HG02938 (cell line): ENCODE measurements around the gene PHF14.
"Not testable (repeated sequence)": the region's sequence is repeated elsewhere in the genome, so short reads cannot be mapped to it uniquely, and the experiment has no call there.

Experiments
- ATAC-seq: cut with Tn5 transposase; IDR thresholded peaks from one replicate; pipeline ENCODE4 v1.9.1; 2021; ENCODE audit warnings: mild to moderate bottlenecking, moderate library complexity; ENCODE audit not compliant: unreplicated experiment

The PHF14 gene

DNA sequence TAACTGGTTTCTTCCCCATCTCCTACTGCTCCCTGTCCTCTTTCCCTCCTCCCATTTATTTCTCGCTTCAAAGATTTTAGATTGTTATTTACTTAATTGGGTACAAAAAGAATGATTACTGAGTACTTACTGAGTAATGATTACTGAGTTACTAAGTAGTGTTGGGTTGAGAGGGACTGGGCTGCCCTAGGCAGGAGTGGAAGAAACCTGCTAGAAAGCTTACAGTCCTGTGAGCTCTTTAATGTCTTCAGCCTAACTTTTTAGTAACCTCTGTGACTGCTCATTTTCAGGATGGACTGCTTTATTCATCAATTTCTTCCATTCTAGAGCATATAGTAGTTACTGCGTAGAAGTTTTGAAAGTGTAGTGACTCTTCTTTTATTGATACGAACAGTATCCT is 7.6 kb downstream of the PHF14 start:
- ATAC-seq, result no peak

DNA sequence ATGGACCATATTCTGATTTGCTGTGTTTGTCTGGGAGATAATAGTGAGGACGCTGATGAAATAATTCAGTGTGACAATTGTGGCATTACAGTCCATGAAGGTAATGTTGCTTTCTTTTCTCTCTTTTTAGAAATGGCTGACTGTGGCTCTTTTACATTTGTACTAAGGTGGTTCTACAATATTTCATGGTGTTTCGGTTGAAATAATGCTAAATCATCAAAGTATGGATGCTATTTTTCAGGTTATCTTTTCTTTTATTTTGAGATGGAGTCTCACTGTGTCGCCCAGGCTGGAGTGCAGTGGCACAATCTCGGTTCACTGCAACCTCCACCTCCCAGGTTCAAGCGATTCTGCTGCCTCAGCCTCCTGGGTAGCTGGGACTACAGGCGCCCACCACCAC is 17.1 kb downstream of the PHF14 start:
- ATAC-seq, result not testable (repeated sequence)

DNA sequence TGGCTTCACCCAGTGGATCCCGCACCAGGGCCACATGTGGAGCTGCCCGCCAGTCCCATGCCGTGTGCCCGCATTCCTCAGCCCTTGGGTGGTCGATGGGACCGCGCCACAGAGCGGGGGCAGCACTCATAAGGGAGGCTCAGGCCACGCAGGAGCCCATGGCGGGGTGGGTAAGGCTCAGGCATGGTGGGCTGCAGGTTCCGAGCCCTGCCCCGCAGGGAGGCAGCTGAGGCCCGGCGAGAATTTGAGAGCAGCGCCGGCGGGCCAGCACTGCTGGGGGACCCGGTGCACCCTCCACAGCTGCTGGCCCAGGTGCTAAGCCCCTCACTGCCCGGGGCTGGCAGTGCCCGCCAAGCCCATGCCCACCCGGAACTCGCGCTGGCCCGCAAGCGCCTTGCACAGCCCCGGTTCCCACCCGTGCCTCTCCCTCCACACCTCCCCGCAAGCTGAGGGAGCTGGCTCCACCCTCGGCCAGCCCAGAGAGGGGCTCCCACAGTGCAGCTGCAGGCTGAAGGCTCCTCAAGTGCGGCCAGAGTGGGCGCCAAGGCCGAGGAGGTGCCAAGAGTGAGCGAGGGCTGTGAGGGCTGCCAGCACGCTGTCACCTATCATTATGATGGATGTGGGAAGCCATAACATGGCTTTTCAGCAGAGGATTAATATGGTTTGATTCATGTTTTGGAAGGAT is 22.0 kb downstream of the PHF14 start:
- not testable (repeated sequence) for ATAC-seq

DNA sequence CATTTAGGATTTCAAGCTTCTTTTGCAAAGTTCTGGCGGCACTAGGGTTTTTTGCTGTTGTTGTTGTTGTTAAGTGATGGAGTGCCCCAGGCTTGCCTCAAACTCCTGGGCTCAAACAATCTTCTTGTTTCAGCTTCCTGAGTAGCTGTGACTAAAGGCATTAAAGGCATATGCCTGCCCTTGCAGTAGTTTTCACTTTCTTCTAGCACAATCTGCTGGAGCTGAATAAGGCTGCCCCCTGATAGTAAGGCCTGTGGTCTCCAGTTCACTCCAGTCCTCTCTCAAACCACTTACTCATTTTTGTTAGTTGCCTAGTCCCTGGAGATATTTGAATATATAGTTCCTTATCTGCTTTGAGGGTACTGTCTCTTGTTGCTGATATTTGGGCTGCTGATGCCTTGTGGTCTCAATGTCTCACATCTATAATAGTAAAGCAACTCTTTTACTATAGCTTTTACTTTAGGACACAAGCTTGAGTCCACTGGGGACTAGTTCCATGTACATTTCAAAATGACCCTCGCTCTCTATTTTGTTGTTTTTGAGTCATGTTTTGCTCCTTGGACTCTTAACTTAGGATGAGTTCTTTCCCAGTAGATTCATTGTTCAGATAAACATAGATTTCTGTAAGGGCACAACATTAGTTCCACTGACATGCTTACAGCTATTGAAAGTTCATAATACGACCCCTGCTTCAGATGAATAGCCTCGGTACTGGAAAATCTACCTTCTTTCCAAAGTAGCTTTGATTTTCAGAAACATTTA is 25.5 kb downstream of the PHF14 start:
- no peak for ATAC-seq

DNA sequence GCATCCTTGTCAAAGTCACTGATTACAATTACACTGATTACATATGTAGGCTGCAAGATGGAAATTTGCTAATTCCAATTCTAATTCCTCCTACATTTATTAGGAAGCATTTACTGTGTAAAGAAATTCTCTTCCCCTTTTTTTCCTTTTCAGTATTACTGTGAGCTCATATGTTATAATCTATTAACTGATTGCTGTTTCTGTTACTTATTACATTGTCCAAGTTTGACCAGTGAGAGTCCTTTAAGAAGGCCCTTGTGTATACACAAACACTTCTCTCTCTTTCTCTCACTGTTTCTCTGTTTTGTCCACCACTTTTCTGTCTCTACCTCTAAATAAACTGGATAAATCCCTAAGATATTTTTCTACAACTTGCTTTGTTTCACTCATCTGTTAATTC is 31.5 kb downstream of the PHF14 start:
- ATAC-seq, result no peak

DNA sequence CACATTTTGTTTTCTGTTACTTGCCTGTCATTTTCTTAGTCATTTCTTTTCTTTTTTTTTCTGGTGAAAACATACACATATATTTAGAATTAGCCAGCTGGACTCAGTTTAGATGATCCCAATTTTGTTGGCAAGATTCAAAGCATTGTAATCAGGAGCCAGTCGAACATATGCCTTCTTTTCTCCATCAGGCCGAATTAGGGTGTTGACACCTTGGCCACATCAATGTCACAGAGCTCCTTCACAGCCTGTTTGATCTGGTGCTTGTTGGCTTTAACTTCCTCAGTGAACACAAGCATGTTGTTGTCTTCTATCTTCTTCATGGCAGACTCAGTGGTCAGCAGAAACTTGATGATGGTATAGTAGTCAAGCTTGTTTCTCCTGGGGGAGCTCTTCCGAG is 32.6 kb downstream of the PHF14 start:
- no peak for ATAC-seq

DNA sequence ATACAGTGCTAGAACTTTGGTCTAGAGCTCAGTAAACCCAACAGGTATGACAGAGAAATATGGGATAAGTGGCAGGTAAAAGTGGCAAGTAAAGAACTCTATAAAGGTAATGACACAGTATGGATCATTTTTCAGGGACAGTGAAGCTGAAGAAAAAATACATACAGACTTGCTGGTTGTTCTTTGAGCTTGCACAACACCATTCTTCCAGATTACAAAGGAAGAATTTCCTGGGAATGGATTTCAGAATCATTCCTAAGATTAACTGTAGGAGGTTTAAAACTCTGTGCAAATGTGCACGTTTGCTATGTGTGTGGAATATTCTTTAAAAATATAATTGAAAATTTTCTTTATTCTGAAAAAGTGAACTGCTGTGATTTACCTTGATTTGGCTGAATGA is 36.0 kb downstream of the PHF14 start:
- no peak for ATAC-seq

DNA sequence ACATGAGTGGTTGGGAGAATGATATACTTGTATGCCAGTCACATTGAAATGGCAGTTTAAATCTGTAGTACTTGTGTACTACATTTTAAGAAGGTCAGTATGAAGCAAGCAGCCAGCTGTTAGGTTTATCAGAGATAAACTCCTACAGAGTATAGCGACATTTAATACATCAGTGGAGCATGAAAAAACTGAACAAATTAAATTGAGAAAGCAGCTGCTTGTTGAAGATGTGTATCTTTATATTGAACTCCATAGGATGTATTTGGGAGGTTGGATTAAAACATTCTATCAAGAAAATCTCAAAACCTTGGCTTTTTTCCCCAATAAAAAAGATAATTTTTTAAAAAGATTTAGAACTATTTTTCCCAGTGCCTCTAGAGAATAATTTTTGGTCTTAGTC is 47.8 kb downstream of the PHF14 start:
- ATAC-seq, result no peak

DNA sequence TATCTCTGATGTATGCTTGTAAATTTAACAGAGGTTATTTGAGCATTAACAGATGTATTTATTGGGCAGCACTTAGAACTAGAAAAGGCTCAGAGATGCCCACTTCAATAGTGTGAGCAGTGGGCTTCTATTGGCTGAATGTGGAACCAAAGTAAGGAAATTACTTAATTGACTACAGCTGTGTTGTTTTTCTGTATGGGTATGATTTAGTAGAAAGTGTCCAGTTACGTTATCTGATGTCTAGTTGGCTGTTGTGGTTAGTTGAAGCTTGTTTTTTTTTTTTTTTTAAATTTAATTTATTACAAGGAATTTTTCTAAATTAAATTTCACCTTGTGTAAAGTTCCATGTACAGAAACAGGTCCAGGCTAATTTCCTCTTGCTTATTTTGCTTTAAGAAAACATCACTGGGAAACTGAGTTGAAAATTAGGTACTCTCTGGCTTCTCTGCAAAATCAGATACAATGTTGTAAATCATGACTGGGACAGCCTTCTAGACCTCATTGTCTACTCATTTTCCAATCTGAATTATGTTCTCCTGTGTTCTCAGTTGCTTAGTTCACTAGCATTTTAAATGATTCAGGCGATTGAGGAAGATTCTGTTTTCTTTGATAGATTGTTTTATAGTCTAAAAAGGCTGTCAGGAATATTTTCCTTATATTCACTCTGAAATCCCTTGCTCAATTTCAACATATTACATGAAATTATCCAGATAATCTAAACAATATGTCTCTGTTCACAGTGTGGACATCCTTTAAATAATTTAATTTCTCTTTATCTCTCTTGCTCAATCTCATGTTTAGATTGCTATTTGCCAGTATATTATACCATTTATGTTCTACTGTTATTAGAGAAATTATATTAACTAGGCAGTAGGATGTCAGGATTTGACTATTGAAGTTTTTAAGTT is 53.0 kb downstream of the PHF14 start:
- no peak for ATAC-seq

DNA sequence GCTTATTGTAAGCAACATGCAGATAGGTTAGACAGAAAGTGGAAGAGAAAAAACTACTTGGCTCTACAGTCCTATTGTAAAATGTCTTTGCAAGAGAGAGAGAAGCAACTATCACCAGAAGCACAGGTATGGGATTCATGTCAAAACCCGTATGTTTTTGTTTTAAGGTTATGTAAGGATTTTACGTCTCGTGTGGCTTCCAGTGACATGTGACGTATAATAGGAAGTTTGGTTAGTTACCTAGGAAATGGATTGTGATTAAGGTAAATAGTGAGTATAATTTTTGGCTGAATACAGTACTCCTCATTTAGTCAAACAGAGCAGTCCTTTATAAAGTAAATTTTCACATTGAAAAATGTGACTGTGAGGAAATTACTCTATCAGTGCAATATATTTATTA is 62.0 kb downstream of the PHF14 start:
- ATAC-seq, result no peak

DNA sequence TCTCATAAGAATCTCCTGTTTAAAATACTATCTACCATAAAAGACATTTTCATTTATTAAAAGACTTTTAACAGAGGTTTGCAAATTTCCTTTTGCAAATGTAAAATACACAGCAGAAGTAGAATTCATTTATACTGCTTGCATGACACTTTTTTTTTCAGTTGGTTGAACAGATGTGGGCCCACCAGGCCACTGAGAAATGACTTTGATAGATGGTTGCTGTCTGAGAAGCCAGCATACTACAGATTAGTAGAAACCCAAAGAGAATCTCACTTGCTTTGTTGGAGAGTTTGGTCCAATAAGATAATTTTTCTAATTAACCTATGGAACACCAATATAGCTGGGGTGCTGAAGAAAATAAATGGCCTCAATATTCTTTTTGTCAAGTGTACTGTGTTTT is 66.3 kb downstream of the PHF14 start:
- no peak for ATAC-seq

DNA sequence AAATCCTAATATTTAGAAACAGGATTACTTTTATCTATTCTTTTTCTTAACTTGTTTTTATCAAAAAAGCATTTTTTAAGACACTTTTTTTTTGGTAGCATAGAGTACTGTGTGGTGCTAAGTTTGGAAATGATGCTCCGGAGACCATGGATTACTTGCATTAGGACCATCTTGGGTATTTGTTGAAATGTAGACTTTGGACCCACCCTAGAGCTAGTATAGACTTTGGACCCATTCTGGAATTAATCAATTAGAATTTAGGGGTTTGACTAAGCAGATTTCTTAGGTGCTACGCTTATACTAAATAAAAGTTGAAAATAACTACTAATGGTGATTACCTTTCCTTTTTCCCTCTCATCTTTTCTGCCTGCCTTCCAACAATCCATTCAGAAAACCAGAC is 80.4 kb downstream of the PHF14 start:
- no peak for ATAC-seq

DNA sequence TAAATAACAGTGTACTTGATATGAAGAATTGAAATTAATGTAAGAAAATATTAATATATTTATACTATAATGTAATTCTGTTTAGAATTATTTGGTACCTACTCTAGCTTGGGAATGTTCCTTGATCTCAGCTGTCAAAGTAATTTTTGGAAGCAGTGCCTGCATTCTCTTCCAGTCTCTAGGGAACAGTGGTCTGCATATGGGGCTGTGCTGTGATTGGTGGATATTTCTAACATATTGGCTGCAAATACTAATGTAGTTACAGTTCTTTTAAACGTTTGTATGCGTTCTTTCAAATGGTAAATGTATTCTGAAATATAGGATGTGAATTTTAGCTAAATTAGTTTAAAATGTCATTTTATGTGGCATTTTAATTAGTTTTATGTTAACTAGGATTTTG is 87.2 kb downstream of the PHF14 start:
- ATAC-seq, result no peak

DNA sequence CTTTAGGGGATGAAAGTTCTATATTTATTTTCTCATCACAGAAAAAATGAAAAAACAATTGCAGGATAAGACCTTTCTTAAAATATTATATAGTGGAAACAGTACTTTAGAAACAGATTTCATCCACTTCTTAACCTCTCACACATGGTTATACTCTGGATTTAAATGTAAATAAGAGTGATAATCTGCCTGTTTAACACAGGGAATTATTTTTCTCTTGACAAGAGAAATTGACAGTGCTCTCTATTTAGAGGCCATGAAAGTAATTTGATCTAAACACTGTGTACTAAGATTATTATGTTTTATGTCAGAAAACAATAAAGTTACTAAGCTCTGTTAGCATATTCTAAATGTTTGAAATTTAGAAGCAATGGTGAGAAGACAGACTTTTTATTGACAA is 88.4 kb downstream of the PHF14 start:
- no peak for ATAC-seq

DNA sequence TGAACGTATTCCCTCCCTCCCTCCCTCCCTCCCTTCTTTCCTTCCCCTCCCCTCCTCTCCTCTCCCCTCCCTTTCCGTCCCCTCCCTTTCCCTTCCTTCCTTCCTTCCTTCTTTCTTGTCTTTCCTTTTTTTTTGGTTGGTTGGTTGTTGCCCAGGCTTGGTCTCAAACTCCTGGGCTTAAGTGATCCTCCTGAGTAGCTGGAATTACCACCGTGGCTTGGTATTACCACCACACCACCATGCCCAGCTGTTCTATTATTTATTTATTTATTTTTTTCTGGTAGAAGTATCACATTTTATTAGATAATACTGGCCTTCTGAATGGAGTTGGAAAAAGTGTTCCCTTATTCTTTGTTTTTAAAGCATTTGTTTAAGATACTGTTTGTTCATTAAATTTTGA is 95.9 kb downstream of the PHF14 start:
- ATAC-seq, result no peak

DNA sequence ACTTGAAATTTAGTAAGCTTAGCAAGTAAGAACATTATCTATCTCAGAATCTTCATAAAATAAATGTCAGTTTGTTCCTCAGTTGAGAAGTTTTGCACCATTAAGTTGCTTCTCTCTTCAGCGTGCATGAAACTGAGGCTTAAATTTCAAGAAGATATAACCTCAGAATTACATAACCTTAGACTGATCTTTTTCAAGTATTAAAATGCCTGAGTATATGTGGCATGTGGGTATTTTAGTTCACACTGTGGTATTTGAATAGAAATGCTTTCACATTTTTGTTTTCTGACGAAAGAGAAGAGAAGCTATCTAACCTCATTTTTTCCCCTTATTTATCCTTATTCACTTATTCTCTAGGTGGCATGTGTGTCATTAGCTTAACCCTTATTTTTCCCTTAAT is 104.1 kb downstream of the PHF14 start:
- ATAC-seq, result no peak

DNA sequence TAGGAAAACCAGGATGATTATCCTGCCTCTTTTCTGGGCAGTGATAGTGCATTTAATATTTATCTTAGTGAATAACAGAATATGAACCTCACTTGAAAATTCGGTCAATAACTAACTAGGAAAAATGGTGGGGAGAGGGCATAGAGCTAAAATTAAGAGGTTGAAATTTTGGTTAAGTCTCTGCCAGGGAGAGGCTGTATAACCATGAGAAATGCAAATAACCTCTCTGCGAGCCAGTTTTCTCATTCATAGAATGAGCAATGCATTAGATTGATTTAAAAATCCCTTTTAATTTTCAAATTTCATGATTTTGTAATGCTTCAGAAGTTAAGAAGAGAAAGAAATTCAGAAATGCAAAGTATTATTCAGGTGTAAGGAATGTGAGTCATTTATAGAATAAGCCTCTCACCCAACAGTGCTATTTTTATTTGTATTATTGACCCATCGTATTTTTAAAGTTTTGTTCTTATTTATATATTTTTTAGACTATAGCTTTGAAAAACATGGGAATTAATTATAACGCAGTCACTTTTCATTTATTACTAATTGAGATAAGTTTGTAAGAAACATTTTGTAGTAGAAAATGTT is 104.7 kb downstream of the PHF14 start:
- peak; percentile 43 for ATAC-seq

DNA sequence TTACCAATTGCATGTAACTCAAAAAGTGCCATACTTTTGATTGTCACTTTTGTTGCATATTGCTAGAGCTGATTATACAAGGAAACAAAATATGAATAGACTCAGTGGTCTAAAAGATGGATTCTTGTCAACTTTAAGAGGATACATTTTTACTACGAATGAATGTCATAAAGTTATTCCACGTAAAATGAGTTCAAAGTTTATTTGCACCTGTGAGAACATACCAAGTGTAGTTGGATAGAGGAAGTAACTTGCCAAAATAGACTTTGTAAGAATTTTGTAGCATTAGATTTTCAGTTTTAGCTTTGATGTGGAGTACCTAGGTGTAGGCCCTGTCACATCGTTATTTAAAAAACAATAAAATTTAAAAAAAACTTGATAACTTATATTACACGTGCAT is 106.2 kb downstream of the PHF14 start:
- no peak for ATAC-seq

DNA sequence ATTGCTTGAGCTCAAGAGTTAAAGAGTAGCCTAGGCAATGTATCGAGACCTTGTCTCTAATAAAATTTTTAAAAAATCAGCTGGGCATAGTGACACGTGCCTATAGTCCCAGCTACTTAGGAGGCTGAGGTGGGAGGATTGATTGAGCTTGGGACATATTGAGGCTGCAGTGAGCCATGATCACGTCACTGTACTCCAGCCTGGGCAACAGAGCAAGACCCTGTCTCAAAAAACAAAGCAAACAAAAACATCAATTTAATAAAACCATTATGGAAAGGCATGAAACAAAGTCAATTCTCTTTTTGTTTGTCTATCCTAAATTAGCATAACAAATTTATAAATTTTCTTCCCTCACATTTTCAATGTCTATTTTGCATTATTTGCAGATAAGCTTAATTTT is 108.4 kb downstream of the PHF14 start:
- no peak for ATAC-seq

DNA sequence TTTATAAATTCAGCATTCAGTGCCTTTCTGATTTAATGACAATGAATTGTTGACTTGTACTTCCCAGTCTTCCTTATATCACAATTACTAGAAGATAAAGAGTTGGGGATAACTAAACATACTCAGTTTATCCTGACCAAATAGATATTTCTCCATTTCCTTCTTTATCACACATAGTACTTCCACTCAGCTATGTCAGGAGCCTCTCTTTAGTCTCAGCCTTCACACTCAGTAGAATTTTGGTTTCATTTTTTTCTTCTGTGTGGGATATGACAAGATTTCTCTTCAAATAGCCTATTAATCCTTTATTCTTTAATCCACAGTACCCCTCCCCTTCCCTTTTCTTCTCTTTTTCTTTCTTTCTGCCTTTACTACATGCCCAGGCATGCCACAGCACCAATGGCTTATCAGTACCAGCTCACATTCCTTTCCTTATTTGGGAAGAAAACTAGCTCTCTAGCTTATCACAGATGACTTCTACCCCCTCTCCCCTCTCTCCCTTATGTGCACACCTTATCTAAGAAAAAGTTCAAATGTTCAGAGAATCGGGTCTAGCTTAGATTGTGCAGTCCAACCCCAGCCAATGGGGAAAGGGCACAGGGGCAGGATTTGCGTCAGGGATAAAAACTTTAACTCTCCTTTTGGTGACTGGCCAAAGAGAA is 109.0 kb downstream of the PHF14 start:
- no peak for ATAC-seq

DNA sequence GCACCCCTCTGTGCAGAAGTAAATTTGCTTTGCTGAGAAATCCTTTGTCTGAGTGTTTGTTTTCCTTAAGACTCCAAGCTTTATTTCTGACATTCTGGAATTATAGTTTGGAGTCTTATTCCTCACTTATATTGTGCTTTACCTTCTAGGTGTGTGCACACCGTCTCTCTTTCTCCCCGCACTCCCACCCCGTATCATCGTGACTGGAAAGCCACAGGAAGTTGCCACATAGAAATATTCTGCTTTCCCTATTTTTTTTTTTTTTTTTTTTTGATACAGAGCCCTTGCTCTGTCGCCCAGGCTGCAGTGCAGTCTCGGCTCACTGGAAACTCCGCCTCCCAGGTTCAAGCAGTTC is 109.5 kb downstream of the PHF14 start:
- ATAC-seq, result no peak
